Measurements from ENCODE around the gene BCAM. TPM values are rescaled to one million over a fixed set of nuclear protein-coding genes. Genes with fewer than 3 reads are reported as not detected.

The BCAM gene
- total and polyA plus RNA-seq, 7 donors = 12.5 to 44.9 (median 20.0) TPM

GRCh38 chr19:44841231-44841630 is 32.3 kb downstream of the BCAM start:
- no peak overlapping the region for H3K4me3 ChIP-seq
- no peak overlapping the region for H3K27ac ChIP-seq
- no peaks in the 10 kb centered on the region for H3K4me1 ChIP-seq
- no peak for ATAC-seq
- no peaks in the 10 kb centered on the region for H3K9me3 ChIP-seq
- H3K27me3 ChIP-seq (ENCODE audit: insufficient read depth in 3 of 3, low read length in 2 of 3) = no peaks in the 10 kb centered on the region
- WGBS, 3 donors = 85 to 96% (median 88%) methylated on average over 3 of the region's 3 CpGs
- TF ChIP-seq CTCF (IDR thresholded peaks at IDR 0.05) = no peak
- DNase-seq = no peak
- intact Hi-C loops (cut with DNase I) = loop anchor here (5.0 to 10.0 kb wide), 3 partner anchors 34 to 266 kb away; partner anchors contain the start of gene BCAM (in 1 of the 2)
- no peaks in the 10 kb centered on the region for H3K36me3 ChIP-seq (ENCODE audit: insufficient read depth in 1 of 2, low read depth in 1 of 2)

DNA sequence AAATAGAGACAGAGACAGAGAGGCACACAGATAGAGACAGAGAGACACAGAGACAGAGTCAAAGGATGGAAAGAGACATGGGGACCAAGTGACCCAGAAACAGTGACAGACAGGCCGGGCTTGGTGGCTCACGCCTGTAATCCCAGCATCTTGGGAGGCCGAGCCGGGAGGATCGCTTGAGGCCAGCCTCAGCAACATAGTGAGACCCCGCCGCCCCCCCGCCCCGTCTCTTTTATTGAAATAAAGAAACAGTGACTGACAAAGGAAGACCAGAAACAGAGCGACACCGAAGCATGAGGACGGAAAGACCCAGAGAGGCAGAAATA is 36.3 kb downstream of the BCAM start:
- Histone ChIP-seq H3K27me3 (ENCODE audit: insufficient read depth in 3 of 3, low read length in 2 of 3) (no peaks in the 10 kb centered on the region), H3K9me3 (no peaks in the 10 kb centered on the region), H3K36me3 (ENCODE audit: insufficient read depth in 1 of 2, low read depth in 1 of 2) (no peaks in the 10 kb centered on the region), H3K4me1 (no peaks in the 10 kb centered on the region), H3K27ac (peak overlapping the region; percentile 76), H3K4me3 (peak overlapping the region; percentile 78)
- intact Hi-C loops (cut with DNase I) = loop anchor here in 1 of 2 donors (1.0 to 10.0 kb wide), 3 partner anchors 120 to 270 kb away; no protein-coding TSS in a partner anchor
- no peak for TF ChIP-seq CTCF (IDR thresholded peaks at IDR 0.05)
- DNase-seq (peak in 1 of 2 donors; percentile 43), ATAC-seq (no peak)
- 6 to 15% (median 7%) methylated on average over 12 of the region's 12 CpGs for WGBS, 3 donors

DNA sequence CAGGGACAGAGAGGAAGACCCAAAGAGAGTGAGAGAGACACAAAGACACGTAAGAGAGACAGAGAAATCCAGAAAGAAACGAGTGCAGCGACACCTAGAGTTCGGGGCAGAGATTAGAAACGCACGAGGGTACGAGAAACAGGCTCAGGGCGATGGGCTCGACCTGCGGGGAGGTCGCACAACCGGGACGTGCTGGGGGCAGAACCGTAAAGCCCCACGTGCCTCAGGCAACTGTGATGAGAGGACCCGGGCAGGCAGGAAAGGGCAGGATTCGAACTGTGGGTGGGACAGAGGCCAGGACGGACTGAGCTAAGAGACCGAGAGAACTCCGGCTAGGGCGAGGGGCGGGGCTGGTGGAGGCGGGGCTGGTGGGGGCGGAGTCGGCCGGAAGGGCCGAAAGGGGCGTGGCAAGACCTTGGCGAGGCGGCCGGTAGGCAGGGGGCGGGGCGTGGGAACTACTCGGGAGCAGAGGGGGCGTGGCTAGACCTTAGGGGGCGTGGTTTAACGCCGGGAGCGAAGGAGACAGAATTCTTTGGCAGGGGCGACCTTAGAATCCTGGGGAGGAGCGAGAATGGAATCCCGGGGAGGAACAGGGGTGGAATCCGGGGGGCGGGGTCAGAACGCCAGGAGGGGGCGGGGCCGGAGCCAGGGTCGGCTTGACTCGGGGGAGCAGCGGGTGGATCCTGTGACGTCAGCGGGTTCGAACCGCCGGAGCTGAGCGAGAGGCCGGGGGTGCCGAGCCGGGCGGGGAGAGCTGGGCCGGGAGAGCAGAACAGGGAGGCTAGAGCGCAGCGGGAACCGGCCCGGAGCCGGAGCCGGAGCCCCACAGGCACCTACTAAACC is 36.9 kb downstream of the BCAM start, which contains the start of gene NECTIN2:
TSS of gene NECTIN2 (plus strand) at position 686 of the 843 bp plus-strand sequence. CDS start 229 bp downstream, outside the sequence.
- intact Hi-C loops (cut with DNase I) = loop anchor here in 1 of 2 donors (1.0 to 10.0 kb wide), 3 partner anchors 121 to 271 kb away; no protein-coding TSS in a partner anchor
- Histone ChIP-seq H3K27ac (peak within 1 kb of the TSS; percentile 83), H3K36me3 (ENCODE audit: insufficient read depth in 1 of 2, low read depth in 1 of 2) (no peaks in the 10 kb centered on the region), H3K27me3 (ENCODE audit: insufficient read depth in 3 of 3, low read length in 2 of 3) (no peaks in the 10 kb centered on the region), H3K9me3 (no peaks in the 10 kb centered on the region), H3K4me3 (peak within 1 kb of the TSS; percentile 78), H3K4me1 (no peaks in the 10 kb centered on the region)
- ATAC-seq (peak; percentile 89 to 92 (median 90)), DNase-seq (peak; percentile 100)
- WGBS, 3 donors = 1% methylated on average over 37 to 67 of the region's 67 CpGs
- peak; percentile 55 for TF ChIP-seq CTCF (IDR thresholded peaks at IDR 0.05)

GRCh38 chr19:44846455-44847143 is 37.7 kb downstream of the BCAM start:
- Histone ChIP-seq H3K27ac (peak overlapping the region; percentile 83), H3K9me3 (no peaks in the 10 kb centered on the region), H3K27me3 (ENCODE audit: insufficient read depth in 3 of 3, low read length in 2 of 3) (no peaks in the 10 kb centered on the region), H3K4me3 (peak overlapping the region; percentile 78), H3K36me3 (ENCODE audit: insufficient read depth in 1 of 2, low read depth in 1 of 2) (no peaks in the 10 kb centered on the region), H3K4me1 (no peaks in the 10 kb centered on the region)
- WGBS, 3 donors = 3 to 10% (median 3%) methylated on average over 26 to 51 of the region's 51 CpGs
- intact Hi-C loops (cut with DNase I) = loop anchor here in 1 of 2 donors (10.0 kb wide), 2 partner anchors 122 to 272 kb away; no protein-coding TSS in a partner anchor
- no peak for TF ChIP-seq CTCF (IDR thresholded peaks at IDR 0.05)
- peak; percentile 40 to 66 for DNase-seq
- no peak for ATAC-seq
